GM18507 (cell line): ENCODE measurements around the gene DAGLB.
"Not testable (repeated sequence)": the region's sequence is repeated elsewhere in the genome, so short reads cannot be mapped to it uniquely, and the experiment has no call there.

ENCODE experiments used
- DNase-seq: peaks from one replicate; pipeline ENCODE4 v3.0.0; 2011; ENCODE audit warnings: low read depth; ENCODE audit not compliant: insufficient read length; ENCODE audit errors: extremely low spot score
- FAIRE-seq: peaks from 2 replicates; lab custom pipeline; 2011; peaks lifted over from hg19 to GRCh38; lab: Jason Lieb, UNC

DAGLB gene

DNA sequence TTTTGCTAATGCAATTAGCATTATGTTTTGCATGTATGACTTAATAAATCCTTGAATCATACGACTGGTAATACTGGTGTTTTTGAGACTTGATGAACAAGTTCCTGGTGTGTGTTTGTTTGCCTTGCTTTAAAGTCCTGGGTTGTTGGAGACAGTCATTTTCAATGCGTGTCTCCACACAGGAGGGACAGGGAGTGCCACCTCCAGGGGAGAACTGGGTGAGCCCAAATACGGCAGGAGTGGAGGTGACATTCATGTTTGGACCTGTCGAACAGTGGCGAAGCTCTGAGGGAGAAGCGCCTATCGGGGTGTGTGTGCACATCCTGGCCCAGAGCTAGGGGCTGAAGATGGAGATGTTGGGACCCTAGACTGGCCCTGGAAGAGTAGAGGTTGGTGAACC lies 43.8 kb downstream of the DAGLB start:
- FAIRE-seq (no peak), DNase-seq (no peak)

DNA sequence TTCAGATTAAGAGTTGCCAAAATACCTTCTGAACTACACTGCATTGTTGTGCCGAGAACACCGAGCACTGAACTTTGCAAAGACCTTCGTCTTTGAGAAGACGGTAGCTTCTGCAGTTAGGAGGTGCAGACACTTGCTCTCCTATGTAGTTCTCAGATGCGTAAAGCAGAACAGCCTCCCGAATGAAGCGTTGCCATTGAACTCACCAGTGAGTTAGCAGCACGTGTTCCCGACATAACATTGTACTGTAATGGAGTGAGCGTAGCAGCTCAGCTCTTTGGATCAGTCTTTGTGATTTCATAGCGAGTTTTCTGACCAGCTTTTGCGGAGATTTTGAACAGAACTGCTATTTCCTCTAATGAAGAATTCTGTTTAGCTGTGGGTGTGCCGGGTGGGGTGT lies 45.0 kb downstream of the DAGLB start:
- DNase-seq = no peak
- no peak for FAIRE-seq

- DNase-seq (no peak), FAIRE-seq (no peak)
Measured at GRCh38 chr7:6402041-6402440, 45.7 kb downstream of the DAGLB start.

GRCh38 chr7:6401536-6401935 lies 46.2 kb downstream of the DAGLB start:
- DNase-seq (no peak), FAIRE-seq (no peak)

DNA sequence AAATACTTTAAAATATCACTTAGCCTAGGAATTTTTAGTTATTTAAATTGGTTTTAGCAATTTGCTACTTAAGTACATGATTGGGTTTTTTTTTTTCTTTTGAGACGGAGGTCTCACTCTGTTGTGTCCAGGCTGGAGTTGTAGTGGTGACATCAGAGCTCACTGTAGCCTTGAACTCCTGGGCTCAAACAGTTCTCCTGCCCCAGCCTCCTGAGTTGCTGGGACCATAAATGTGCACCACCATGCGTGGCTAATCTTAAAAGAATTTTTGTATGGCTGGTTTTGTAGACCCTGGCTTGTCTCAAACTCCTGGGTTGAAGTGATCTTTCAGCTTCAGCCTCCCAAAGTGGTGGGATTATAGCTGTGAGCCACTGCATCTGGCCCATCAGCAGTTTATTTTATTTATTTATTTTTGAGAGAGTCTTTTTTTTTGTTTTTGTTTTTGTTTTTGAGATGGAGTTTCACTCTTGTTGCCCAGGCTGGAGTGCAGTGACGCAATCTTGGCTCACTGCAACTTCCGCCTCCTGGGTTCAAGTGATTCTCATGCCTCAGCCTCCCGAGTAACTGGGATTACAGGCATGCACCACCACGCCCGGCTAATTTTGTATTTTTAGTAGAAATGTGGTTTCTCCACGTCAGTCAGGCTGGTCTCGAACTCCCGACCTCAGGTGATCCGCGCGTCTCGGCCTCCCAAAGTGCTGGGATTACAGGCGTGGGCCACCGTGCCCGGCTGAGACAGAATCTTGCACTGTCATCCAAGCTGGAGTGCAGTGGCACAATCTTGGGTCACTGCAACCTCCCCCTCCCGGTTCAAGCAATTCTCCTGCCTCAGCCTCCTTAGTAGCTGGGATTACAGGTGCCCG lies 47.3 kb downstream of the DAGLB start:
- FAIRE-seq, DNase-seq: not testable (repeated sequence)

GRCh38 chr7:6399351-6399750 lies 48.4 kb downstream of the DAGLB start:
- no peak for FAIRE-seq
- DNase-seq = no peak

DNA sequence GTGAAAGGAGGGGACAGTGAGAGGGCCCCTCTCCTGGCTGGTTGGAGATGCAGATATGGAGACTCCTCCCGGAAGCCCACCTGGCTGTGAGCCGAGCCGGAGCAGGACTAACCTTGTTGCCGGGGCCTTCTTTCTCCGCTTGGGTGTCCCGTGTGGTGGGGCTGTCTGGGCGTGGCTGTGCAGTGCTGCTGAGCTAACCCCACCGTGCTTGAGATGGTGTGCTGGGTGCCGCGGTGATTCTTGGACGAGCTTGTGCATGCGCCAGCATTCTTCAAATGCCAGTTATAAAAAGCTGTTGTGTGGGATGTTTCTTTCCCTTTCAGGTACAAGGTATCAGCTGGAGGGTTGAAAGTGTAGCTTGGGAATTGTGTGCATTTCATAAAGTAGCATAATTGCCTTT lies 48.8 kb downstream of the DAGLB start:
- DNase-seq (no peak), FAIRE-seq (no peak)

DNA sequence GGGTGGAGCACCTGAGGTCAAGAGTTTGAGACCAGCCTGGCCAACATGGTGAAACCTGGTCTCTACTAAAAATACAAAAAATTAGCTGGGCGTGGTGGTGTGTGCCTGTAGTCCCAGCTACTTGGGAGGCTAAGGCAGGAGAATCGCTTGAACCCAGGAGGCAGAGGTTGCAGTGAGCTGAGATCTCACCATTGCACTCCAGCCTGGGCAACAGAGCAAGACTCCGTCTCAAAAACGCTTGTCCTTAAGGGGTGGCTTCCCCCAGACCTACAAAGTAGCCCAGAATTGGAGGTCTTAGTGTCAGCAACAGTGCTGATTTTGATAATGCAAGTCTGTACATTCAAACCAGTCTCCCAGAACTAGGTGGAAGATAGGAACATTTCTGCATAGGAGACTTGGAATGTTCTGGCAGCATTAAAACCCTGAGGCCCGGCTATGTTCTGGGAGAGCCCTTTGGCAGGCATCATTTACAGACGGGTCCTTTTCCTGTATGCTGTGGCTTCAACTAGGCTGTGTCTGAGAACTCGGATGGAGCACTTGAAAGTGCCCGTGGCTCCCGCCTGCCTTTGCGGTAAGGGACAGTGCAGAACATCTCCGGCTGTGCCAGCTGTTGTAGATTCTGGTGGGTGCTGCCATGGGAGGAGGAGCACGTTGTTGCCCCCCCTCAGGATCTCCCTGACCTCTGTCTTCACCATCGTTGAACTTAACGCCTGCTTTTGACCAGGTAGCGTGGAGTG lies 49.8 kb downstream of the DAGLB start:
- FAIRE-seq, DNase-seq: not testable (repeated sequence)

- DNase-seq (no peak), FAIRE-seq (no peak)
Measured at GRCh38 chr7:6395898-6396595, 51.7 kb downstream of the DAGLB start.

DNA sequence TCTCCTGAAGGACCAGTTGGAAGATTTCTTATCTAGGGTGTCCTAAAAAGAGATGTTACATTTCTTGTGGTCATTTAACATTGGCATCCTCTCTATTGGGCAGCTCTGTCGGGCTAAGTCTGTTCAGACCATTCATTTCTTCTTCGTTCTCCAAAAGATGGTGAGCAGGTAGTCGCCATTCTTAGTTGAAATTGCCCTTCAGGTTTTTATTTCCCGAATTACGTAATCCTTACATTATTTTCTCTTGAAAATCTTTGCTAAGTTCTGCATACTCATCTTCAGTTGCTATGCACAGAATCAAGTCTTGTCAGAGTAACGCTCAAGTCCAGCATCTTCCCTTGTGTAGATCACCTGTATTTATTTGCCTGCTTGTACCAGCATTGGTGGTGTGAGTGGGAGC lies 53.6 kb downstream of the DAGLB start:
- FAIRE-seq (no peak), DNase-seq (no peak)

- DNase-seq (no peak), FAIRE-seq (no peak)
Measured at GRCh38 chr7:6393667-6394056, 54.1 kb downstream of the DAGLB start.

DNA sequence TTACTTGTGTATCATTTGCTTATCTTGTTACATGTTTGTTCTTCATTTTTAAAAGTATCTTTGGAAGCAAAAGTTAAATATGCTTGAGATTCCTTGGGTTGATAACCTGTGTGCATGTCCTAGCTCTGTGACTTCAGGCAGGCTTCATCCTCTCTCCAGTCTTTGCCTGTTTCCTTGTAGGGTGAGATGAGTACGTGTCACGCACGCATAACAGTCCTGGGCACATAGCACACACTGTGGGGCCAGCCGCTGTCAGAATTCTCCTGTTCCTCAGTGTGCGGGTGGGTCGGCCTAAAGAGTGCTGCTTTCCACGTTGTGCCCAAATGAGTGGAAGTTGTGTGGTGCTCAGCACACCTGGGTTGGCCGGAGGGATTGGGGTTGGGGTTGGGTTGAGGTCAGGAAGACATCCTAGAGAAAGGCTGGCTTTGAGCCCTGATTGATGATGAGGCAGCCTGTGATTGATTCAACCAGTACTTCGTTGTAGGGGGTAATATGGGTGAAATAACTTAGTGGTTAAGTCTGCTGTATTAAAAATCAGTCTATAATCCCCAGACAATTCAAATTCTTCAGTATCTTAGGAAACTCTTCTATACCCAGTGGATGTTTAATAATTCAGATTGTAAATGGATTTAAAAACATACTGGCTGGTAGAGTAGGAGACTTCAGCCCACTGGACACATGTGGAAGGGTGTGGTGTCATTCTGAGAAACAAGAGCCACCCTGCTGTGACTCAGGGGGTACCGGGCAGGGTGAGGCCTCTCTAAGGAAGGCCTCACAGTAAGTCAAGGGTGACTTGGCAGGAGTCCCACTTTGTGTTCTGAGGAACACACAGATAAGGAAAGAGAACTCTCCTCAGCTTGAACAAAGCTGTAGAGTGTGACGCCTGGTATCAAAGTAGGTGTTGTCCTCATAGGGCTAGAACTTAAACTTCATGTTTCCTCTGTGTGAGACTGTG lies 54.8 kb downstream of the DAGLB start:
- no peak for FAIRE-seq
- no peak for DNase-seq

GRCh38 chr7:6389728-6390127 lies 58.0 kb downstream of the DAGLB start:
- FAIRE-seq = no peak
- no peak for DNase-seq

- DNase-seq (no peak), FAIRE-seq (no peak)
Measured at GRCh38 chr7:6387734-6388294, 59.9 kb downstream of the DAGLB start.

GRCh38 chr7:6386779-6387178 lies 61.0 kb downstream of the DAGLB start:
- DNase-seq = no peak
- no peak for FAIRE-seq

DNA sequence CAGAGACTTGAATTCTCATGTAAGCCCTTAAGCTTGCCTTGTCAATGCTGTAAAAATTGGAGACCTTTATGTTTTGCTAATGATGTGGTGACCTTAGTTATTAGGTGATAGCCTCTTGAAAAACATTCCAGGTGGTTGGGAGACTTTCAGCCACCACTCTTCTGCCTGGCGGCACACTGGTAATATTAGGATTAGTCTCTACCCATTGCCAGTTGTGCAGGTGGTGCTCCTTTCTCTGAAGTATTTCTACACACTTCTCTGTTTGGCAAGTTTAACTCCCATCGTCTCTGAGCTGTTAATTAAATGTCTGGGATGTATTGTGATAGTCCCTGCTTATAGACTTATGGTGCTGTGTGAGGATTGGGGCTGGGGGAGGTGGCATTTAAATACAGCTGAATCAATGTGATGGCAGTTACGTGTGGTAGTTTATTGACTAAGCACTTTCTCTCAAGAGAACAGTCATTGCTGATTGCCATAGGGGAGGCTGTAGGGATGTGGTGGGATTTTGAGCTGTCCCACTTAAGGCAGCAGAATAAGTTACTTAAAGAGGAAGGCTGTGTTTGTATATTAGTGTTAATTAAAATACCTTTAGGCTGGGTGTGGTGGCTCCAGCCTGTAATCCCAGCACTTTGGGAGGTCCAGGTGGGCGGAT lies 61.7 kb downstream of the DAGLB start:
- FAIRE-seq (no peak), DNase-seq (no peak)

DNA sequence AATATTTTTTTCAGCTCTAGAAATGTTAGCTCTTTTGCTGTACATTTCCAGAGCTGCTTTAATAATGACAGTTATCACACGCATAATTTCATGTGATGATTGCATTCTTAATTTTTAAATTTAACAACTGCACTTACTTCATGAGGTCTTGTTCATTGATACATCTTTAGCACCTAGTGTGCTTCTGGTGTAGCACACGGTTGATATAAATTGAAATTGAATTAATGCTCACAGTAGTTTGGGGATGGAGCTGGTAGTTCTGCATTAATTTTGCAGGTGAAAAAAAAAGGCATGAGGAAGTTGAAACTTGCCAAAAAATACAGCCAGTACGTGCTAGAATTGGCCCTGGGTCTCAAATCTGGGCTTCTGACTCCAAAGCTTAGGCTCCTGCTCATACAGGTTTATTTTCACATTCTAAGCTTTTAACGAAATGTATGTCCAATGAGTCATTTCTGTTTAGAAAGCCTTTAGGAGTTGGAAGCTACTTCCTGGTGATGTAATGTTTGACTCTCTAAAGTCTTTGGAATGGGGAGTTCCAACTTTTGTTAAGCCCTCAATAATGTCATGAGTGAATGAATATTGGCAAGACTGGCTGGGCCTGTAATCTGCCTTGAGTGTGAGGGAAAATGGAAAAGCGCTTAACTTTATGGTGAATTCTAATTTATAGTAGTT lies 62.5 kb downstream of the DAGLB start:
- FAIRE-seq (no peak), DNase-seq (no peak)

- FAIRE-seq = no peak
- no peak for DNase-seq
Measured at GRCh38 chr7:6384327-6384726, 63.4 kb downstream of the DAGLB start.
